T1000 (cell line): Measurements from ENCODE around the gene C1orf87.

Experiments
- DNase-seq: peaks from one replicate; lab custom pipeline; 2025; ENCODE audit warnings: mixed read lengths; lab: John Stamatoyannopoulos, UW

C1orf87 gene, protein sequence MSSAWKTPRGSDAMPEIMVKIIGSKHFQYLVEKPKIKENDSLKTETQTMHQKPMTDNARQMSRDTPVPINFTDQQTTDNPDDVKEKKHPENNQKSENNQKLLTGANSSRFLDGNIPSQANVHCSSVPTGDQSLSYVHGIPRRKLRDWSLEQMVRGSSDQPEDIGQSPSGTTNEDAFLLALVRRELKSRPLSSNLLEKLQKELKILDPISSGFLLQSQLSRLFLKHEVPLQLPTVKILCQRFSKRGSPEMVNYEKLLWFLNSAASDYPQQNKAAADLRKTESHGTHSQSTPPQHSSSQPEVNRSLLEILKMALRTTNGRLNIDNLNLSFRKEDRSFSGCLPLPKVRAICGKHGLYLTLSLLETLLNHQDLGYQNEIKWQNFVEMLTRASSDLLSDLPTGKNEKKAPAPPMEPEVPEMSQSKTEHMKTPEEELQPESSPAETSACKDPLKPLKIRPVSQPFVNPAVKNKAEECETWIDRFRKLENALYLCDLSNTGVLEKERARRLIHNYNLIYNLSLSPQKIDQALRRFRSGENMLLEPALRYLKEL

DNA sequence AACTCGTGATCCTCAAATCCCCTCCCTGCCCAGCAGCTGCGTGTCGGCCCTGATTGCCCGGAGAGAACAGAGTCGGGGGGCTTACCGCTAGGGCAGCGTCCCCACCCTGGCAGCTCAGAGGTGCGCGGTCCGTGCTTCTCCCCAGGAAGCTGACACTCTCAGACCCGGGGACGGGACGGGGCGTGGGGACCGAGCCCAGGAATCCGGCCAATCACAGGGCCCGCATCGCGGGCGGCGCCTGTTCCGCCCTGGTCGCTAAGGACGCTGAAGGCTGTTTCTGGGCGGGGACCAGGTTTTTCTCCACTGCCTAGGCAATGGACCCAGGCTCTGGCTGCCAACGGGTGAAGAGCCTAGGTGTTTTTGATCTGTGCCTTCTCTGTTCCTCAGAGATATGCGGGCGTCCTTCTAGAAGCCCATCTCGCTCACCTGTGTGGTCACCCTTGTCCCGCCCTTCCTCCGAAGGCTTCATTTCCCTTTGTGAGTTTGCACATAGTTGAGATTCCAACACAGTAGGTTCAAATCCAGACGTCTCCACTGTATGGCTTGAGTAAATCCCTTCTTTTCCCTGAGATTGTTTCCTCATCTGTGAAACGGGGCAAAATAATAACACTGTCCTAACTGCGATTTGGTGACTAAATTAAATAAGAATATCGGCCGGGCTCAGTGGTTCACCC, at the start of gene C1orf87:
Gene C1orf87 (minus strand): TSS at position 166 of the 674 bp plus-strand sequence. CDS start 1,127 bp downstream, outside the sequence.
- no peak for DNase-seq

DNA sequence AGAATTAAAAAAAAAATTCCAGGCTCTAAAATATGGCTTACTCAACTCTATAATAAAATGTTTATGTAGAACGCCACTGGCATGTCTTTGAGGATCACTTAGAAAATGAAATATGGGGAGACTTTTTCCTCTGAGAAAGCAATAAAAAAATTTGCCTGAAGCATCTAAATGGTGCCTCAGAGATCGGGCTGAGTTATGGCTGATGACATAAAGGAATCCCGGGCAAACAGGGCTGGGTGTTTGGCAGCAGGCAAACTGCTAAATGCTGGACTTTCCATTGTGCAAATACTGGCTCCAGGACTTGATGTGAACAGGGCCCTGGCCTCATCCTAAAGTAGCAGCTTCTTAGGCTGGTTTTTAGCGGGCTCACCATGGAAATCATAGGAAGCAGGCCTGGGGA, 44.5 kb upstream of the C1orf87 start:
- peak; percentile 1 for DNase-seq

DNA sequence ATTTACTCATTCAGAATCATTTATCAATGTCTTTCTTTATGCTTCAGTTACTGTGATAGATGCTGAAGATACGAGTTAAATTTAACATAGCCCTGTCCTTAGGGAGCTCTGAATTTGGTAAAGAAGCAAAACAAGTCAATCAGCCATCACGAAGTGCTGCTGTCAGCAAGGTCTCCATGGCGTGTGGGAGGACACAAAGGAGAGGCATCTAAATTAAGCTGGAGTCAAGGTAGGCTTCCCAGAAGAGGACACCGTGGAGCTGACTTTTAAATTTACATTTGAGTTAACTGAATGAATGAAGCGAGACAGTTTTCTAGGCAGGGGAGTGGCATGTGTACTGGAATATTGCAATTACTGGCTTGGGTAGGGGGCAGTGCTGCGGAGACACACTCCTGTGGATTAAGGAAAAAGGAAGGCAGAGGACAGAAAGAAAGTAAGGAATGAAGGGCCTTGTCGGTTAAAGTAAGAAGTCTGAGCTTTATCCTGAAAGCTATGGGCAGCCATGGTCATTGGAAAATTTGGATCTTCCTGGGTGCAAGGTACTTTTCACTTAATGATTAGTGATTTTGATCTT, 41.3 kb upstream of the C1orf87 start:
- no peak for DNase-seq

DNA sequence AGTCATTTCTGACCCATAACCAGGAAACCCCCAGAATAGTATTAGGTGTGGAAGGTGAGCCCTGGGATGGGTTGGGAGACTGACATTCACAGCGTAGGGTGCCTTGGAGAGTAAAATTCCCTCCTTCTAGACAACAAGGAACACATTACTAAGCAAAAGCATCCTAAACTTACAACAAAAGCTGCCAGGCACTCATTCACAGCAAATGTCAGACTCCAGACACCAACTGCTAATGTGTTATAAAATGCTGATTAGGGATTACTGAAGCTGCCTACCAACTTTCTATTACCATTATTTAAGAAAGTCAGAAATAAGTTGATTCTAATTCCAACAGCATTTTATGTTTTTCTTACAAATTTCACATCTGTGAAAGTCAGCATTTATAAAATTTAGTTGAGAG, 40.0 kb upstream of the C1orf87 start:
- no peak for DNase-seq

DNA sequence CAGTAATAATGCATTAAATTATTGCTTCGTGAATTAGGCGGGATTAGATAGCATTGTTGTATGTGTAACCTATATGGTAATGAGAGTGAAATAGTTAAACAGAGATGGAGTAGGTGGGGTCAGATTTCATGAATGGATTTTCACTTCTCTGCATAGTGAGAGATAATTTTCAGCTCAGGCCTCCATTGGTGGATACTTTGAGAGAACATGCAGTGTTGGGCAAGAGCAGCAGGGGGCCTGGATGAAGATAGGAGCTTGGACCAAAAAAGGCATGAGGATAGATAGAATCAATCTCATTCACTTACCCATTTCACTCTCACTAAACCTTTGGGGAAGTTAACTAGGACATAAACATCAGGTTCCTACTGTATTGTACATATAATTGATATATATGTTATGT, 39.5 kb upstream of the C1orf87 start:
- no peak for DNase-seq

DNA sequence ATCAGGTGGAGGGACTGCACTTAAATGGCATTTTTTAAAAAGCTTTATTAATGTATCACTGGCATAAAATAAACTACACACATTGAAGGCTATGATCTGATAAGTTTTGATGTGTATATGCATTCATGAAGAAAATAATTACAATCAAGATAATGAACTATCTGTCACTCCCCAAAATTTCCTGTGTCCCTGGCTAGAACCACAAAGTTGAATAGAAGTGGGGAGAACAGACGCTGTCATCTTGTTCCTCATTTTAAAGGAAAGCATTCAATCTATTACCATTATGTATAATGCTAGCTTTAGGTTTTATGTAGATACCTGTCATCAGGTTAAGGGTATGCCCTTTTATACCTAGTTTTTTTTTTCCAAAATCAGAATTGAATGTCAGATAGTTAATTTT, 38.1 kb upstream of the C1orf87 start:
- no peak for DNase-seq

DNA sequence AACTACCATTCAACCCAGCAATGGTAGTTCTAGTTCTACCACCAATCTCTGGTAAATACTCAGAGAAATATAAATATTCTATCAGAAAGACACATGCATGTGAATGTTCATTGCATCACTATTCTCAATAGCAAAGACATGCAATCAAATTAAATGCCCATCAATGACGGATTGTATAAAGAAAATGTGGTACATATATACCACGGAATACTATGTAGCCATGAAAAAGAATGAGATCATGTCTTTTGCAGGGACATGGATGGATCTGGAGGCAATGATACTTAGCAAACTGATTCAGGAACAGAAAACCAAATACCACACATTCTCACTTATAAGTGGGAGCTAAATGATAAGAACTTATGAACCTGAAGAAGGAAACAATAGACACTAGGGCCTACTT, 37.5 kb upstream of the C1orf87 start:
- DNase-seq = no peak

DNA sequence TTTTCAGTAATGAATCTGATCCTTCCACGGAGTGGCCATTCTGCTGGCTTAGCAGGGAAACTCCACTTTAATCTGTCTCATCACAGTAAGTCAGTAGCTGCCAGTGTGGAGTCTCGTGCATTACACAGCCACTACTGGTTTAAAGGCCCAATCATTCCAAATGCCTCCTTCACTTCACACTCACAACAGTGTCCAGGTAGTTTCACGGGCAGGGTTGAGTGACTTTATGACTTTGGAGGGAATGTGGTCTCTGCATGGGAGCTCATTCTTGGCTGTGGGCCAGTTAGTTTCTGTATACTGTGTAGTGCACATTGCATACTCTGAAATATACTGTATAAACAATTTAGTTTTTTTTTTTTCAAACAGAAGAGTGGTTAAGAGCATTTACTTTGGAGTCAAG, 34.6 kb upstream of the C1orf87 start:
- no peak for DNase-seq

DNA sequence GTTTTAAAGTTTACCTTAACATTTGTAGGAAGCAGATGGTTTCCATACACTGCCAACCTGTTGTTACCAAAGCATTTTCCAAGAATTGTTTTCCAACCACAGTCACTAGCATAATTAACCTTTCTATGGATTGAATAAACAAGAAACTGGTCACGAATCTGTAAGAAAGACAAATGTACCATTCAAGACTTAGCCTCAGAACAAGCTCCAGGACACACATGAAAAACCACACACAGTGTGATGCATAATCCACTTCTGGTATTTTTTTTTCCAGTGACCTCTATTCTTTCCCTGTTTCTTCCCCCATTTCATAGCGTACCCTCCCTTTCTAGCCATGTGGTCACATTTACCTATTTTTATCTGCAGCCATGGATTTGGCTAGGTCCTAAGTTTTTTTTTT, 29.6 kb upstream of the C1orf87 start:
- DNase-seq = no peak

DNA sequence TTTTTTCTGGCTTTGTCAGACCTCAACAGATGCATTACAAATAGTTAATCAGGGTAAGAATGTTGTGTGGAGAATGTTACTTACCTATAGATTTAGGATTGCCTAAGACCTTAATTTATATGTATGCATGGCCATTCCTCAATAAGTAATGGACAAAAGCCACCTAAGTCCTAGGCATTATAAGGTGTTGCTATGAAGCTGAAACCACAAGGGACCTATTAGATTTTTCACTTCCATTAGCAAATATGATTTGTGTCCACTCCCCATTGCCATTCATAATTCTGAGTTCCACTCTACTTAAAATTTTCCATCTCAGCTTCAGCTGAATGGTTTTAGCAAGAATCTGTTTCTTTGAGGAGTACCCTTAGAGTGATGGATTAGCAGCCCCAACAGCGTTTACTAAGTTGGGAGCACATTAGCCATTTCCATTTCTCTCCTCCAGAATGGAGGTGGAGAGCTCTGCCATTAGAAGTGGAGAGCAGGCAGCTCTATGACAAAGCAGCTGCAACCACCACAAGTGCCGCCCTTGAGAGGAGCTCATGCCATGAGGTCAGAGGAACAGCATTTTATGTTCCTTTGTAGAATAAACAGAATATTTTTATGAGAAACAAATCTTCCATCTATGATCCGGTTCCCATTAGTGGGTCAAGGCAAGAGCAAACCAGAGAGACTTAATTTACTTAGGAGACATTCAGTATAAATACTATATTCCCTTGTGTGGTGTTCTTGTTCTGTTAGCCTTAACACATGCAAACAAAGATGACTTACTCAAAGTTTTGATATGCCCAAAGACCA, 28.9 kb upstream of the C1orf87 start:
- no peak for DNase-seq

DNA sequence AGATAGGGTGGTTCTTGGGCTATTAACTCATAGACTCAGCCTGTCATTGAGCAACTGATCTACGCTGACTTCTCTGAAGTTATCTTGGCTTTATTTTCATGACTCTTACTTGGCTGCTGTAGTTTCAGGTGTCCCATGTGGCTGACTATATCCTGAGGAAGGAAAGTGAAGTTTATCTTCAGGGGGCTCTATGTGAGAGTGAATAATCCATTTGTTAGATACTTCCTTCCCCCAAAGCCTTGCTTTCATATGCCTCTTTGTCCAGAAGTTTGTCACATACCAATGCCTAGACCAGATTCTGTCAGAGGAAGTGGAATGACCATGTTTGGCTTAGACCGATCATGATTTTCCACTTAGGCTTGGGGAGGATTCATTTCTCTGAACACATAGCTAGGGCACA, 27.9 kb upstream of the C1orf87 start:
- DNase-seq = no peak

DNA sequence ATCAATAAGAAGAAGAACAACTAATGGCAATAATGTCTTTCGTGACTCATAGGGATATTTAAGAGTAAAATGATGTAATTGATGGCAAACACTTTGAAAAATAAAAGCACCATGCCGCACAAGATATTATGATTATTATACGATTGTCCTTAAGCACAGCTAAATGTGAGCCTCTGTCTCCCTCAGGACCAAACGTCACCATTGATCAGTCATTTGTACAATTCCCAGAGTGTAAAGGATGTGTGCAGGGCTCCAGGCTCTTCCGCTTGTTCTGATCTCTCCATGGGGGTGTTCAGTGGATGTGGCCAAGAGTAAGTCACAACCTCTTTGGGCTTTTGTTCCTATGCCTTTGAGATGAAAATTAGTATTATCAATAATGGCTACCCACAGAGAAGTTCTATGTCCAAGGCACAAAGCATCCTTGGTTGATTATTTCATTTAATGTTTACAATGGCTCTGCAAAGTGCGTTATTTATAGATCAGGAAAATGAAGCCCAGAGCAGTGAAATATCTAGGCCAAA, 17.7 kb upstream of the C1orf87 start:
- DNase-seq = no peak

DNA sequence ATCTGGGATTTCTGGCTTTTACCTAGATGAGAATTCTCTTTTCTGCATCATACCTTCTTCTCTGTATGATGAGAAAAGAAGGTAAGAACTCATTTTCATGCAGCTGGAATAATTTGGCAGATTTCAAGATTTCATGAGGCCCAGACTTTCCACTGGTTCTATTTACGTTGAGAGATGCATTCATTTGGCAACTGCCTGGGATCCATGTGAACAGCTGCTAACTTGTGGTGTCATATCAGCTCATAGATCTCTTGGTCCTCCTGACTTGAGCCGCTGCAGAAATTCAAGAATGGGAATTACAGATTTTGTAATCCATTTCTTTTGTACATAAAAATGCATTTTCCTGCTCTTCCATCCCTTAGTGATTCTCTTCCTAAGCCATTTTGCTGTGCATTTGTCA, 17.1 kb upstream of the C1orf87 start:
- no peak for DNase-seq

DNA sequence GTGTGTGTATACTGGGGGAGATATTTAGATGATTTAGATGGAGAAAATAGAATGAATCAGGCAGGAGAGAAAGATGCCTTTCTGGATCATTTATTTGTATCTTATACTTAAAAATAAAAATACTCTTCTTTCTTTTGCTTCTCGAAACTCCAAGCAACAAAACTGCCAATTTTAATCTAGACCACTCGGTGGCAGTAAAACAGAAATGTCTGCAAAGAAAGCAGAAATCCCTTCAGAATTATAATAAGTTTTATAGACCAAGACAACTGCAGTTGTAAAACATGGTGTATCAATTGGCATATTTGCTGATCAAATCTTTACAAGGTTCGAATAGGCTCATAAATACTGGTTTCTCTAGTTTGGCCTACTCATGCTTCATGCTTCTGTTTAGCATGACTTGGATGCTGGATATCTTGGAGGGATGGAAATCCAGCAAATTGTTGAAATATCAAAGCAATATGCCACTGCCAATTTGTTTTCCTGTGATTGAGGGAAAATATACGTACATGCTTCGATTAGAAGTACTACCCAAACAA, 15.1 kb upstream of the C1orf87 start:
- DNase-seq = no peak

DNA sequence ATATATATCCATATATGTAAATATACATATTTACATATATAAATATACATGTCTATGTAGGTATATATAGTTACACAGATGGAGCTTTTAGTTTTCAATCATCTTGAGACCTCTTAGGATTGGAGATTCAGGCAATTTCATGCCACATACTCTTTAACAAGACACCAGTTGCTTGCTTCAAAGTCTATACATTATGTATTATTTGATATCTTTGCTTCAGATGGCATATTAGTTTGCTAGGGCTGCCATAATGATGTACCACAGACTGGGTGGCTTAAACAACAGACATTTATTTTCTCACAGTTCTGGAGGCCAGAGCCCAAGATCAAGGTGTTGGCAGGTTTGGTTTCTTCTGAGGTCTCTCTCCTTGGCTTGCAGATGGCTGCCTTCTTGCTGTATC, 14.1 kb upstream of the C1orf87 start:
- no peak for DNase-seq

DNA sequence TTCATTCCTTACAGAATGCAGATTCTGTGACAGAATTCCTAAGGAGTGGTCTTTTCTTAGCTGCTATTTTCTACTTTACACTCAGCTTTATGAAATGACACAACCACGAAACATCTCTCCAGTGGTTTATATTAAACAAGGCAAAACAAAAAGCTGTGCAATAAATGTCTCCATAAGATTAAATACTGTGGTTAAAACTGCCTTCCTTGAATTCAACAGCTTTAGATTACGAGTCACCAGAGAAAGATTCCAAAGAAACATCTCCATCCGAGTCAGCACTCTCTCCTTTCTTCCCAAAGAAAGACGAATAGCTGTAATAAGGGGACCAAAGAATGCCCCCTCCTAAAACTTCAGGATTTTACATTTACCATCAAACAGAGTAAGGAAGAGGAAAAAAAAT, 4.6 kb upstream of the C1orf87 start:
- DNase-seq = no peak

DNA sequence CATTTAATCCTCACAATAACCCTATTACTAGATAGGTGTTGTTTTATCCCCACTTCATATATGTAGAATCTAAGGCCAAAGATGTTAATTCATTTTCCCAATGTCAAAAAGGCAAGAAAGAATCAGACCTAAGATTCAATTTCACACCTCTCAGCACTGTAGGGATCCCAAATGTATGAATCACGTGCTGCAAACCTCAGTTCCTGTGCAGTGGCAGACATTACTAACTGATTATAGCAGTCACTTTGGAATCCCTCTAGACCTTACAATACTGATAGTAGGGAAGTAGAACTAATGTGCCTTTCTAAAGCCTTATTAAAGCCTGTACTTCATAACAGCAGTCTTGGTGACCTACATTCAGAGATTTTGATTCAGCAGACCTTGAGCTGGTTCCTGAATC, 2.3 kb downstream of the C1orf87 start:
- no peak for DNase-seq

DNA sequence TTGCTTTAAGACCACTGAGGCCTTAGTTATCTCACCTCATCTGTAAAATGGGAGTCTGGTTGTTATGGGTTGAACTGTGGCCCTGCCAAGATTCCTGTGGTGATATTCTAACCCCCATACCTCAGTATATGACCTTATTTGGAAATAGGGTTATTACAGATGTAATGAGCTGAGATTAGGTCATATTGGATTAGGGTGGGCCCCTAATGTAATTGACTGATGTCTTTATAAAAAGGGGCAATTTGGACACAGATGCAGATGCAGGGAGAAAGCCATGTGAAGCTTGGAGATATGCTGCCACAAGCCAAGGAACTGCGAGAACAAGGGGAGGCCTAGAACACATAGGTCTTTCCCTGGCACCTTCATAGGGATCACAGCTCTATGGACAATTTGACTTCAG, 3.9 kb downstream of the C1orf87 start:
- no peak for DNase-seq

DNA sequence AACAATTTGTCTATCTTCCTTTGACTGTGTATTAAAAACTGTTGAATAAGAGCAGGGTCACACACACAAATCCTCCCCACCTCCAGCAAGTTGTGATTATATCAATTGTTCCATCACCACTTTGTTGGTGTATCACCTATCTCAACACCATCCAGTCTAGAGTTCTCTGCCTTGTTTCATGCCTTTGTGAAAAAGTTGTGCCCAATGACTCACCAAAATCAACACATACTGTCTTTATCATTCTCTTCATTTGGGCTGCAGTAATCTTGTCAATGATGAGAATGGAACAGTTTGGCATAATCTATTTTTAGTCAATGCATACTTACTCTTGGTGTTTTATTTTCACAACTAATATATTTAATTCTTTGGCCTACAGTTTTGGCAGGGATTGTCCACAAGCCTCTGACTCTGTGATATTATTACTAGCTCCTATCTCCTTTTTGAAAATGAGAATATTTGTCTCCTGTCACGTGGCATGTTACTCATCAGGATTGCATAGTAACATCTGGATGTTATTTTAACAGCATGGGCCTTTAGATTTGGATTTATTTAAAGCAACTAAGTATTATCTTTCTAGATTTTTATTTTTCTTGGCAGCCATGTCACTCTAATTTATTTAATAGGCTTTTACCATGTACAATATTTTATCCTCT, 5.1 kb downstream of the C1orf87 start:
- DNase-seq = no peak

DNA sequence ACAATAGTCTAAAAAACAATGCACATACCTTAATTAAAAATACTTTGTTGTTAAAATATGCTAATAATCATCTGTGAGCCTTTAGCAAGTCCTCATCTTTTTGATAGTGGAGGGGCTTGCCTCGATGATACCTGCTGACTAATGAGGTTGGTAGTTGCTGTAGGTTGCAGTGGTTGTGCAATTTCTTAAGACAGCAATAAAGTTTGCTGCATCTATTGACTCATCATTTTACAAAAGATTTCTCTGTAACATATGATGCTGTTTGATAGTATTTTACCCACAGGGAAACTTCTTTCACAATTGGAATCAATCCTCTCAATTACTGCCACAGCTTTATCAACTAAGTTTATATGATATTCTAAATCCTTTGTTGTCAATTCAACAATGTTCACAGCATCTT, 7.6 kb downstream of the C1orf87 start:
- no peak for DNase-seq

DNA sequence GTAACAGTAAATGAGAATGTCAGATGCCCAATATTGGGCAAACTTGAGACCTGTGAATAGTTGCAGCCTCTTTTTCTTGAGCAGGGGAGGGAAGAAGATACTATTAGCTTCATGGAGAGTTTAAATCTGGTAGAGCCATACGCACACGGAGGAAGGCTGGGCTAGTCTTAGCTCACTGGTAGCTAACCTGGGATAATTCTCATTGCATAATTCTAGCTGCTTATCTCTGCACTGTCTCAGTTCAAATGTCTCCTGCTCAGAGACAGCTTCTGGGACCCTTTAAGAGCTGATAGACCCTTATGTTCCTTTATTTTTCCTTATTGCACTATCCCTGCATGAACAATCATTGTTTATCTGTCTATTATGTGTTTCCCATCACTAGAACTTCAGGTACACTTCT, 8.4 kb downstream of the C1orf87 start:
- no peak for DNase-seq
